Mesenchymal stem cell (in vitro differentiated cells and primary cell): ENCODE measurements around the gene CAPN5.

ENCODE experiments used
- DNase-seq: peaks from one replicate; pipeline ENCODE4 v3.0.0-alpha.2; 2013
- H2AFZ ChIP-seq: one replicate; pipeline ENCODE4 v1.6.1; 2013; ENCODE audit warnings: low read depth, mild to moderate bottlenecking, control low read depth, inconsistent platforms, low read length, moderate library complexity
- H2AK5ac ChIP-seq: 2 replicates; pipeline ENCODE4 v1.6.1; 2013; ENCODE audit warnings: low read length, moderate library complexity, mild to moderate bottlenecking, inconsistent platforms; ENCODE audit not compliant: severe bottlenecking
- H2BK120ac ChIP-seq: one replicate; pipeline ENCODE4 v1.6.1; 2013; ENCODE audit warnings: low read depth, mild to moderate bottlenecking, inconsistent platforms, low read length, moderate library complexity
- H2BK12ac ChIP-seq, 2 experiments: one replicate each; pipeline ENCODE4 v1.6.1; 2013; ENCODE audit warnings: inconsistent platforms in 2 of 2, low read length in 2 of 2, mild to moderate bottlenecking in 2 of 2, moderate library complexity in 2 of 2, control low read depth in 1 of 2
- H2BK15ac ChIP-seq: one replicate; pipeline ENCODE4 v1.6.1; 2013; ENCODE audit warnings: mild to moderate bottlenecking, low read depth, inconsistent platforms; ENCODE audit not compliant: poor library complexity, severe bottlenecking
- H2BK5ac ChIP-seq: 2 replicates; pipeline ENCODE4 v1.6.1; 2013; ENCODE audit warnings: low read depth, mild to moderate bottlenecking, low read length, control low read depth, inconsistent platforms; ENCODE audit not compliant: poor library complexity, severe bottlenecking
- H3K14ac ChIP-seq, 2 experiments: one replicate each; pipeline ENCODE4 v1.6.1; 2013; ENCODE audit warnings: inconsistent platforms in 2 of 2, low read length in 2 of 2, control low read depth in 1 of 2, mild to moderate bottlenecking in 1 of 2, moderate library complexity in 1 of 2
- H3K18ac ChIP-seq, 2 experiments: one replicate each; pipeline ENCODE4 v1.6.1; 2013; ENCODE audit warnings: inconsistent platforms in 2 of 2, low read length in 2 of 2, control low read depth in 1 of 2, low read depth in 1 of 2, mild to moderate bottlenecking in 1 of 2
- H3K23ac ChIP-seq, 2 experiments: one replicate each; pipeline ENCODE4 v1.6.1; 2013; ENCODE audit warnings: inconsistent platforms in 2 of 2, low read length in 2 of 2, mild to moderate bottlenecking in 2 of 2, moderate library complexity in 2 of 2, control low read depth in 1 of 2
- H3K27ac ChIP-seq: 2 replicates; pipeline ENCODE4 v1.5.1; 2013; ENCODE audit warnings: mild to moderate bottlenecking, moderate library complexity, low read length, control low read depth, inconsistent platforms; ENCODE audit not compliant: poor library complexity, severe bottlenecking
- H3K27me3 ChIP-seq, 2 experiments: 2 replicates each; pipeline versions ENCODE4 v1.6.1 to v1.7.0; 2013; ENCODE audit warnings: low read length in 2 of 2, mild to moderate bottlenecking in 2 of 2, moderate library complexity in 2 of 2, control low read depth in 1 of 2, inconsistent platforms in 1 of 2; ENCODE audit not compliant: control insufficient read depth in 1 of 2, insufficient read depth in 1 of 2
- H3K36me3 ChIP-seq, 2 experiments: 2 replicates each; pipeline versions ENCODE4 v1.6.1 to v1.7.0; 2013; ENCODE audit warnings: low read length in 2 of 2, control low read depth in 1 of 2, inconsistent platforms in 1 of 2, low read depth in 1 of 2, mild to moderate bottlenecking in 1 of 2; ENCODE audit not compliant: insufficient read depth in 2 of 2, control insufficient read depth in 1 of 2
- H3K4ac ChIP-seq, 2 experiments: one replicate each; pipeline ENCODE4 v1.6.1; 2013; ENCODE audit warnings: inconsistent platforms in 2 of 2, low read length in 2 of 2, mild to moderate bottlenecking in 2 of 2, moderate library complexity in 2 of 2, control low read depth in 1 of 2, low read depth in 1 of 2
- H3K4me1 ChIP-seq: 2 replicates; pipeline ENCODE4 v1.6.1; 2013; ENCODE audit warnings: low read depth, low read length, control low read depth; ENCODE audit not compliant: control insufficient read depth, insufficient read depth
- H3K4me2 ChIP-seq: 2 replicates; pipeline ENCODE4 v1.6.1; 2013; ENCODE audit warnings: low read length, mild to moderate bottlenecking, inconsistent platforms; ENCODE audit not compliant: poor library complexity, severe bottlenecking
- H3K4me3 ChIP-seq, 2 experiments: 2 replicates each; pipeline versions ENCODE4 v1.5.1 to v1.7.0; 2013; ENCODE audit warnings: low read length in 2 of 2, mild to moderate bottlenecking in 2 of 2, control low read depth in 1 of 2, low read depth in 1 of 2; ENCODE audit not compliant: insufficient read depth in 1 of 2
- H3K79me1 ChIP-seq: replicated peaks from 2 replicates; pipeline ENCODE4 v1.6.1; 2013; ENCODE audit warnings: mild to moderate bottlenecking, control low read depth, low read length, inconsistent platforms; ENCODE audit not compliant: poor library complexity, severe bottlenecking
- H3K9ac ChIP-seq: 2 replicates; pipeline ENCODE4 v1.7.0; 2013; ENCODE audit warnings: mild to moderate bottlenecking, low read length, moderate library complexity
- H3K9me3 ChIP-seq: 2 replicates; pipeline ENCODE4 v1.7.0; 2013; ENCODE audit warnings: mild to moderate bottlenecking, low read length; ENCODE audit not compliant: control insufficient read depth
- H4K8ac ChIP-seq: one replicate; pipeline ENCODE4 v1.6.1; 2013; ENCODE audit warnings: inconsistent platforms, mild to moderate bottlenecking, low read length, moderate library complexity
- H4K91ac ChIP-seq: one replicate; pipeline ENCODE4 v1.6.1; 2013; ENCODE audit warnings: mild to moderate bottlenecking, low read length, inconsistent platforms
- WGBS: methylation state at CpG from one replicate; pipeline ENCODE4 v1.1.7; 2013; ENCODE audit warnings: mixed read lengths; 5-methylcytosine and 5-hydroxymethylcytosine counted together

The CAPN5 gene

GRCh38 chr11:77082838-77083565 is 16.2 kb downstream of the CAPN5 start:
- Histone ChIP-seq H3K4me2 (no peak overlapping the region), H3K9ac (peak overlapping the region; percentile 72), H2BK120ac (no peak overlapping the region), H3K4ac (peak overlapping the region; percentile 56 to 92), H3K4me3 (peak overlapping the region in 1 of 2 experiments; percentile 18), H3K18ac (peak overlapping the region; percentile 40 to 85), H3K14ac (peak overlapping the region in 1 of 2 experiments; percentile 81), H3K27me3 (no peaks in the 10 kb centered on the region), H3K79me1 (peaks cover 30% of the 10 kb centered on the region), H2AFZ (no peak overlapping the region), H2AK5ac (no peak overlapping the region), H4K91ac (peak overlapping the region; percentile 90), H2BK12ac (peak overlapping the region in 1 of 2 experiments; percentile 40), H2BK5ac (no peak overlapping the region), H3K23ac (peak overlapping the region in 1 of 2 experiments; percentile 10), H3K4me1 (peaks cover 14% of the 10 kb centered on the region), H3K9me3 (peaks cover 3% of the 10 kb centered on the region), H4K8ac (peak overlapping the region; percentile 98), H2BK15ac (no peak overlapping the region), H3K27ac (no peak overlapping the region), H3K36me3 (peaks cover 23 to 48% of the 10 kb centered on the region in 2 experiments)
- WGBS = 72% methylated on average over 14 of the region's 15 CpGs
- DNase-seq = peak; percentile 55

GRCh38 chr11:77083566-77084245 is 16.9 kb downstream of the CAPN5 start:
- H3K4me2 ChIP-seq = no peak overlapping the region
- H3K27me3 ChIP-seq = no peaks in the 10 kb centered on the region
- peak overlapping the region in 1 of 2 experiments; percentile 40 for H3K18ac ChIP-seq
- no peak overlapping the region for H3K4me3 ChIP-seq
- H3K14ac ChIP-seq = no peak overlapping the region
- H4K91ac ChIP-seq = no peak overlapping the region
- no peak for DNase-seq
- no peaks in the 10 kb centered on the region for H3K9me3 ChIP-seq
- no peak overlapping the region for H2BK15ac ChIP-seq
- no peak overlapping the region for H3K27ac ChIP-seq
- H3K36me3 ChIP-seq = peaks cover 29 to 54% of the 10 kb centered on the region in 2 experiments
- no peak overlapping the region for H2BK120ac ChIP-seq
- H3K9ac ChIP-seq = peak overlapping the region; percentile 72
- 97% methylated on average over 12 of the region's 12 CpGs for WGBS
- no peak overlapping the region for H2BK5ac ChIP-seq
- H2BK12ac ChIP-seq = no peak overlapping the region
- H2AFZ ChIP-seq = no peak overlapping the region
- no peak overlapping the region for H3K23ac ChIP-seq
- no peak overlapping the region for H2AK5ac ChIP-seq
- H3K4me1 ChIP-seq = peaks cover 14% of the 10 kb centered on the region
- H4K8ac ChIP-seq = no peak overlapping the region
- no peak overlapping the region for H3K4ac ChIP-seq
- H3K79me1 ChIP-seq = peaks cover 30% of the 10 kb centered on the region

GRCh38 chr11:77084581-77085191 is 17.9 kb downstream of the CAPN5 start:
- H2BK12ac ChIP-seq = no peak overlapping the region
- peaks cover 32 to 62% of the 10 kb centered on the region in 2 experiments for H3K36me3 ChIP-seq
- H3K27ac ChIP-seq = no peak overlapping the region
- WGBS = 97% methylated on average over 25 of the region's 25 CpGs
- H3K14ac ChIP-seq = no peak overlapping the region
- no peak overlapping the region for H3K4me2 ChIP-seq
- no peak overlapping the region for H4K8ac ChIP-seq
- no peak overlapping the region for H2AK5ac ChIP-seq
- H2BK5ac ChIP-seq = no peak overlapping the region
- DNase-seq = no peak
- peaks cover 14% of the 10 kb centered on the region for H3K4me1 ChIP-seq
- no peaks in the 10 kb centered on the region for H3K27me3 ChIP-seq
- no peak overlapping the region for H3K23ac ChIP-seq
- H3K9ac ChIP-seq = no peak overlapping the region
- H2AFZ ChIP-seq = no peak overlapping the region
- H3K18ac ChIP-seq = no peak overlapping the region
- no peaks in the 10 kb centered on the region for H3K9me3 ChIP-seq
- H3K4ac ChIP-seq = no peak overlapping the region
- no peak overlapping the region for H4K91ac ChIP-seq
- peaks cover 30% of the 10 kb centered on the region for H3K79me1 ChIP-seq
- H2BK120ac ChIP-seq = no peak overlapping the region
- H2BK15ac ChIP-seq = no peak overlapping the region
- H3K4me3 ChIP-seq = no peak overlapping the region

DNA sequence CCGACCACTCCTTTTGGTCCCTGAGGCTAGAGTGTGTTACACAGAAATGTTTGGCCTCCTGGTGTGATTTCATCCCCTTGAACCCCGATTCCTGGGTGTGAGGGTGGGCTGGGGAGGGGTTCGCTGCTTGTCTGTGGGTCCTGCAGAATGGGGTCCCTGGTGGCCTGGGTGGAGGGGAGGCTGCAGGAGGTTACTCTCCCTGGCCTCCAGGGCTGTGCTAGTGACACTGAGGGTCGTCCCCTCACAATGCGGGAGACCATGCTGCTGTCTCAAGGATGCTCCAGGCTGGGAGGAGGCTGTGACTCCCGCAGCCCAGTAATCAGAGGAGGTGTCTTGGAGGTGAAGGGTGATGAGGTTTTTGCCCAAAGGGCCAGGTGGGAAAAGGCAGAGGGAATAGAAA is 18.9 kb downstream of the CAPN5 start:
- no peaks in the 10 kb centered on the region for H3K9me3 ChIP-seq
- H2AK5ac ChIP-seq = no peak overlapping the region
- H2BK15ac ChIP-seq = no peak overlapping the region
- H2AFZ ChIP-seq = no peak overlapping the region
- DNase-seq = no peak
- no peak overlapping the region for H4K8ac ChIP-seq
- peaks cover 32 to 66% of the 10 kb centered on the region in 2 experiments for H3K36me3 ChIP-seq
- no peak overlapping the region for H2BK12ac ChIP-seq
- no peak overlapping the region for H2BK5ac ChIP-seq
- no peak overlapping the region for H3K4me2 ChIP-seq
- 97% methylated on average over 6 of the region's 6 CpGs for WGBS
- peaks cover 11% of the 10 kb centered on the region for H3K4me1 ChIP-seq
- H3K18ac ChIP-seq = no peak overlapping the region
- no peak overlapping the region for H4K91ac ChIP-seq
- peak overlapping the region; percentile 3 for H3K9ac ChIP-seq
- H2BK120ac ChIP-seq = no peak overlapping the region
- H3K14ac ChIP-seq = no peak overlapping the region
- no peak overlapping the region for H3K4ac ChIP-seq
- H3K79me1 ChIP-seq = peaks cover 24% of the 10 kb centered on the region
- H3K23ac ChIP-seq = no peak overlapping the region
- no peaks in the 10 kb centered on the region for H3K27me3 ChIP-seq
- no peak overlapping the region for H3K4me3 ChIP-seq
- H3K27ac ChIP-seq = no peak overlapping the region
